Smooth muscle cell of the umbilical artery (primary cell): ENCODE results near the gene KLHL17. TPM values are rescaled to one million over a fixed set of nuclear protein-coding genes. Genes with fewer than 3 reads are reported as not detected.

Experiments
- total RNA-seq: library from RNA; depleted of rRNA; stranded (reverse); fragments of >200 nt; gene quantifications from 2 replicates; pipeline ENCODE4 v1.2.3, GENCODE V29; 2014

KLHL17 gene
- 9.2 and 14.8 TPM in 2 replicates for total RNA-seq

GRCh38 chr1:960363-961131, at the start of gene KLHL17:
TSS of gene KLHL17 (plus strand) at chr1:960584. CDS start at chr1:960694, 110 bp downstream.

GRCh38 chr1:923131-923990, 37.0 kb upstream of the KLHL17 start, which contains the start of gene SAMD11:
TSS of gene SAMD11 (plus strand) at chr1:923923. CDS start at chr1:924432, 509 bp downstream.

GRCh38 chr1:958823-959730, 1.3 kb upstream of the KLHL17 start, which contains the start of gene NOC2L:
TSS of gene NOC2L (minus strand) at chr1:959256. CDS start at chr1:959240, 16 bp downstream.

GRCh38 chr1:966135-966703, 5.8 kb downstream of the KLHL17 start, which contains the start of gene PLEKHN1:
TSS of gene PLEKHN1 (plus strand) at chr1:966482. CDS start at chr1:966532, 50 bp downstream.

GRCh38 chr1:981955-982558, 21.7 kb downstream of the KLHL17 start, which contains the start of gene PERM1:
TSS of gene PERM1 (minus strand) at chr1:982093. CDS start at chr1:981029, 1,064 bp downstream.

GRCh38 chr1:999725-1000356, 39.5 kb downstream of the KLHL17 start, which contains the start of gene HES4:
TSS of gene HES4 (minus strand) at chr1:1000097. CDS start at chr1:999973, 124 bp downstream.

GRCh38 chr1:1013105-1013921, 52.9 kb downstream of the KLHL17 start, which contains the start of gene ISG15:
TSS of gene ISG15 (plus strand) at chr1:1013497. CDS start at chr1:1013574, 77 bp downstream.

Other genes starting within 250 kb of the KLHL17 start
- 5.4 and 25.2 TPM in 2 replicates for gene SAMD11, start 36.7 kb upstream of the KLHL17 start, total RNA-seq
- 71.0 and 115 TPM in 2 replicates for gene NOC2L, start 1.3 kb upstream of the KLHL17 start, total RNA-seq
- under 0.01 and 1.8 TPM in 2 replicates for gene PLEKHN1, start 5.9 kb downstream of the KLHL17 start, total RNA-seq
- gene PERM1, start 21.5 kb downstream of the KLHL17 start, total RNA-seq = not detected in 2 replicates
- gene HES4, start 39.5 kb downstream of the KLHL17 start, total RNA-seq = 6.2 and 7.9 TPM in 2 replicates
- 68.3 and 107 TPM in 2 replicates for gene ISG15, start 52.9 kb downstream of the KLHL17 start, total RNA-seq
- 96.2 and 197 TPM in 2 replicates for gene AGRN, start 59.5 kb downstream of the KLHL17 start, total RNA-seq
- not detected in 2 replicates for gene RNF223, start 113.7 kb downstream of the KLHL17 start, total RNA-seq
- gene C1orf159, start 155.5 kb downstream of the KLHL17 start, total RNA-seq = 4.8 and 7.1 TPM in 2 replicates
- gene TTLL10, start 213.3 kb downstream of the KLHL17 start, total RNA-seq = not detected in 2 replicates
- gene TNFRSF18, start 246.0 kb downstream of the KLHL17 start, total RNA-seq = not detected in 2 replicates